ENCODE data around the gene CBX6.

GRCh38 chr22:38841635-38842034 is 30.4 kb downstream of the CBX6 start:
- TF ChIP-seq, protein P1, sequence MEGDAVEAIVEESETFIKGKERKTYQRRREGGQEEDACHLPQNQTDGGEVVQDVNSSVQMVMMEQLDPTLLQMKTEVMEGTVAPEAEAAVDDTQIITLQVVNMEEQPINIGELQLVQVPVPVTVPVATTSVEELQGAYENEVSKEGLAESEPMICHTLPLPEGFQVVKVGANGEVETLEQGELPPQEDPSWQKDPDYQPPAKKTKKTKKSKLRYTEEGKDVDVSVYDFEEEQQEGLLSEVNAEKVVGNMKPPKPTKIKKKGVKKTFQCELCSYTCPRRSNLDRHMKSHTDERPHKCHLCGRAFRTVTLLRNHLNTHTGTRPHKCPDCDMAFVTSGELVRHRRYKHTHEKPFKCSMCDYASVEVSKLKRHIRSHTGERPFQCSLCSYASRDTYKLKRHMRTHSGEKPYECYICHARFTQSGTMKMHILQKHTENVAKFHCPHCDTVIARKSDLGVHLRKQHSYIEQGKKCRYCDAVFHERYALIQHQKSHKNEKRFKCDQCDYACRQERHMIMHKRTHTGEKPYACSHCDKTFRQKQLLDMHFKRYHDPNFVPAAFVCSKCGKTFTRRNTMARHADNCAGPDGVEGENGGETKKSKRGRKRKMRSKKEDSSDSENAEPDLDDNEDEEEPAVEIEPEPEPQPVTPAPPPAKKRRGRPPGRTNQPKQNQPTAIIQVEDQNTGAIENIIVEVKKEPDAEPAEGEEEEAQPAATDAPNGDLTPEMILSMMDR (IDR thresholded peaks at IDR 0.05; ENCODE audit: borderline replicate concordance, extremely low read depth, low read length, poor library complexity, severe bottlenecking) = no peak
- TF ChIP-seq EZH2 (IDR thresholded peaks at IDR 0.05; ENCODE audit: borderline replicate concordance, low read depth, low read length, severe bottlenecking) = no peak
